GM21360 (cell line): ENCODE data around the gene CLMN.

Experiments
- ATAC-seq: cut with Tn5 transposase; IDR thresholded peaks from one replicate; pipeline ENCODE4 v1.9.1; 2021; ENCODE audit warnings: mild to moderate bottlenecking, moderate library complexity; ENCODE audit not compliant: unreplicated experiment

CLMN gene

DNA sequence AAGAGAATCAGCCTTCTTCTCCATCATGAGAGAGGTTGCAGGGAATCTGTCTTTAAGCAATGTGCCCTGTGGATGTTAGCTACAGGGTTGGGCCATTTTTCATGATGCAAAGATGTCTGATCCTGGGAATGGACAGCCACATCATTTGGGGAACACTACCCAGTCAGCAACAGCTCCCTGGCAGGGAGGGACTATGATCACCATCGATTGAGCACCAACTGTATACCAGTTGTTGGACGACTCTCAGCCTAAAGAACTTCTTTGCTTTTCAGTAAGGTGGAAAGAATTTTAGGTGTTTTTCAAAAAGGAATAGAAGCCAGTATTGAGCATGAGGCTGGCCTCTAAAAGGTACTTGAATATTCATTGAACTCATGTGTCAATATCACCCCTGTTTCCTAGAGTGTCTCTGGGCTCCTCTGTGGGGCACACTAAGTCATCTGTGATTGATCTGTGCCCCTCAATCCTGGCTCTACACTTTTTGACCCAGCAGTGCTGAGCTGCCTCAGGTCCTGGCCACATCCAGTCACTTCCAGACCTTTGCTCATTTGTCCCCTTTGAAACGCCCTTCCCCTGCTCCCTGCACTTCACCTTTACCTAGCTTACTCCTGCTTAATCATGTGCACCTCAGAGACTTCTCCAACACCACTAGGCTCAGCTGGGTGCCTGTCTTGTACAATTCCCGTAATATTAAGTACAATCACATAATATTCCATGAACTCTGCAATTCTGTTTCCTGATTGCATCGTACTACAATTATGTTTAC, 2.2 kb upstream of the CLMN start:
- ATAC-seq = no peak

- no peak for ATAC-seq
Measured at GRCh38 chr14:95320955-95321600, 1.4 kb upstream of the CLMN start.

DNA sequence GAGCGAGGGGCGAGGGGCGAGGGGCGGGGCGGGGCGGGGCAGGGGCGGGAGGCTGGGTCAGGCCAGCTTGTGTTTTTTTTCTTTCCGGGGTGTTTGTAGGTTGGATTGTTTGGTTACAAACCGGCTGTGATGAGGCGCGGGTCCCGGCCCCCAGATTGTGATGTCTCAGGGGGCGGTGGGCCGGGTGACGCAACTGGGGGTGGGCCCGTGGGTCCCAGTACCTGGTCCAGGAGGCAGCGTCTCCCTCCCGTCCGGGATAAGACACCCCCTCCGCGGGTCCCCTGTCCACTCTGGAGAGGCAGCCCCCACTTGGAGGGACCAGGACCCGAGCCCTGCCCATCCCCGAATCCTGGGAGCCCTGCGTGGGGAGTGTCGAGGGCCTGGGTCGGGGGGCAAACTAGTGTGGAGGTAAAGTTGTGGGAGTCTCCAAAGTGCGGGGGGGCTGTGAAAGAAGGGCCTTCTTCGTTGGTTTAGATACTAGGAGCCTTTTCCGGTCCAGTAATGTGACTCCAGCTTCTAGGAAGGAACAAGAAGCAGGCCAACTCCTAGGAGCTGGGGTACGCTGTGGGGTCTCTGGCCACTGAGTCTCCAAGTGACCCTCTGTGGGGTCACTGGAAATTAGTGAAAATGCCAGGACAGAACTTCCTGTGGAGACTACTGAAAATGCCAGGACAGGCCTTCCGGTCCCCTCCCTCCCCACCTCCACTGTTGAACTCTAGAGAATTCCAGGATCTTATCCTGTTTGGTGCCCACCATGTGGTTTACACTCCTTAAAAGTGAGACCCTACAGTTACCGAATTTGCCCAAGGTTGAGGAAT, 579 bp upstream of the CLMN start:
- ATAC-seq = peak; percentile 6

- ATAC-seq = no peak
Measured at GRCh38 chr14:95318399-95319311, 1.1 kb downstream of the CLMN start.

DNA sequence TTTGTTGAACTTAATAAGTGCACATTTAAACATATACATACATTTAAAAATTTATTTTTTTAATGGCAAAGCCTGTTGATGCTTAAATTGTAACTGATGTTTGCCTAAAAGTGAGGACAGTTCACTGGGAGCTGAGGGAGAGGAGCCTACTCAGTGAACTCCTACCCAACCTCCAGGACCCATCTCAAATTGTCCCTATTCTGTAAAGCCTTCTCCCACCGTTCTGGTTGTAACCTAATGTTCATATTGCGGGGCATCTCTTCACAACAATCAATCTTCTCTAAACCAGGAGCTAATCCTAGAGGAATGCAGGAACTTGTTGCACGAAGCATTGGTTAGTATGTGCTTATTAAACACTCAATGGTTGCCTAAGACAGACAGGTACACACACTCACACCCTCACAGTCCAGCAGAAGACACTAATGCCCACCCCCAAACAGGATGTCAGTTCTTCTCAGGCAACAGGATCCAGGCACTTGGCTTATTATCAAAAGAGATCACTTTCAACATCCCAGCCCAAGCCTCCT, 1.8 kb downstream of the CLMN start:
- ATAC-seq = no peak

DNA sequence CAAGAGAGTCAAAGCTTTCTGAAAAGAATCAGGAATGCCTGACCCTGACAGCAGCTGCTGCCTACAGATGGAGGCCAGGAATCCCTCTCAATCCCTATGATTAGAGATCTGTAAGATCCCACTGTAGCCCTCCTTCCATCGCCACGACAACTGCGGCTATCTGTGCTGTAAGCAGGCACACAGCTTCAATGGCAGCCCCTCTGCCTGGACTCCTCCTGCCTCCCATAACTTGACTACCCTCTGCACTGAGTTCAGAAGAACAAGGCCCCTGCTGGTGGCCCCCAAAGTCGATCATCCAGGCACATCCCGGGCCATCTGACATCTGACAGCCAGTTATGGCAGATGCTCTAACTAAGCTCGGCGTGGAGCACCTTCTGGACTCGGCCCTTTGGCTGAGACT, 2.9 kb downstream of the CLMN start:
- ATAC-seq = no peak

- no peak for ATAC-seq
Measured at GRCh38 chr14:95315579-95315978, 4.1 kb downstream of the CLMN start.

DNA sequence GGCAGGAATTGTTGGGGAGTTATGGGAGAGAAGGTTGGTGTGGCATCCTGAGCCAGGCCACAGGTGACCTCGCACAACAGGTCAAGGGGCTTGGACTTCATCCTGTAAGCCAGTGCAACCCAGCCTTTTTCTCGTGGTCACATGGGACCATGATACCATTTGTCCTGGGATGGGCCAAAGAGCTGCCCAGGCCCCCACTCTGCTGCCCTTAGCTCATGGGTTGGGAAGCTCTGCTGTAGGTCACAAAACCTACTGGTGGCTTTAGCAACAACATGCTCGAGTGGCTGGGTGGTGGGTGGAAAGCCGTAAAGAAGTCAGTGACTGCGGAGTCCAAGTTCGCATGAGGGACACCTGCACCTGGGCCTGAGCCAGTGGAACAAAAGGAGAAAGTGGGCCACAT, 4.6 kb downstream of the CLMN start:
- no peak for ATAC-seq

DNA sequence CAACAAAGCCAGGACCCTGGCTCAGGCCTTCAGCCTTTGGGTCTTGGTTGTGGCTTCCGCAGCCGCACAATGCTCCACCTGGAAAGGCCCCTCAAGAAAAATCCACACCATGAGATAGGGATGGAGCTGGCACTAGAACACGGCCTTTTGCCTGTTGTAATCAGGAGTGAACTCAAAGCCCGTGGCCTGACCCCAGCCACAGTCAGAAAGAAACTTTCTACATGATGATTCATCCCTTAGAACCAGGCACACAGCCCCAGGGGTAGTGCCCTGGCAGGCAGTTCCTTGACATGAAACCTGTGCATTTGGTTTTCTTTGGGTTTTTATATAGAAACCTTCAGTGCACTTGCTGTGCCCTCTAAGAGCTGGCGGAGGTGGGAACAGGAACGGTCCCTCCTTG, 5.1 kb downstream of the CLMN start:
- ATAC-seq = peak; percentile 58

DNA sequence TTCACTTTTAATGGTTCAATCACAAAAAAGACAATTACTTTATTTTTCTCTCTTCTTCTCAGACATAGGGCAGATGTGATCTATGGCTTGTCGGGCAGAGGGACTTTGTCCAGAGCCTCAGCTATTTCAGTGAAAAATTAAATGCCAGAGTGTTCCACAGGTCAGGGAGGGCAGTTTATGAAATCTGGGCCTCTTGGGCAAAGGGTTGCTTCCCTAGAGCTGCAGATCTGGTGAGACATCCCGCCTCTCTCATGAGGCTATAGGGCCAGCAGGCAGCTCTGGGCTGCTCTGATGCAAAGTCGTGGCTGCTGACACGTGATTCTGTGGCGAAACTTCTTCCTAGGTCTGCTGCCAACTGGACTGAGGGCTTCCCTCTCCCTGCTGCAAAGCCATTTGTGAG, 6.0 kb downstream of the CLMN start:
- ATAC-seq = no peak

- no peak for ATAC-seq
Measured at GRCh38 chr14:95313190-95313589, 6.5 kb downstream of the CLMN start.

GRCh38 chr14:95312311-95312710, 7.4 kb downstream of the CLMN start:
- ATAC-seq = no peak

DNA sequence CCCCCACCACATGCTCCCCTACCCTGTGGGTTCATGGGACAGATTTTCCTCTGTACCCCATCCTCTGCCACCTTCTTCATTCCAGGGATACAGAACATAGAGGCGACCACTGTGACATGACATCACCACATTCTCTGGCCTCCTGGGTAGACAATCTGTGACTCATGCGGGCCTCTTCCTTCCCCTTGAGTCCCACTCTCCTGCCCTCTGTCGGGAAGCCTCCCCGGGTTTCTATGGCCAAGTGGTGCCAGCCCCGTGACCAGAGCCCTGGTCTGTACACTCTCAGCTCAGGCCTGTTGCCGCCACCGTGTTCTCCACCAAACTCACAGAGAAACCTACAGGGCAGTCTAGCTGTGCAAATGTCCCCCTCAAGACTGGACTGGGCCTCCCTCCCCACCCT, 8.0 kb downstream of the CLMN start:
- ATAC-seq = no peak

DNA sequence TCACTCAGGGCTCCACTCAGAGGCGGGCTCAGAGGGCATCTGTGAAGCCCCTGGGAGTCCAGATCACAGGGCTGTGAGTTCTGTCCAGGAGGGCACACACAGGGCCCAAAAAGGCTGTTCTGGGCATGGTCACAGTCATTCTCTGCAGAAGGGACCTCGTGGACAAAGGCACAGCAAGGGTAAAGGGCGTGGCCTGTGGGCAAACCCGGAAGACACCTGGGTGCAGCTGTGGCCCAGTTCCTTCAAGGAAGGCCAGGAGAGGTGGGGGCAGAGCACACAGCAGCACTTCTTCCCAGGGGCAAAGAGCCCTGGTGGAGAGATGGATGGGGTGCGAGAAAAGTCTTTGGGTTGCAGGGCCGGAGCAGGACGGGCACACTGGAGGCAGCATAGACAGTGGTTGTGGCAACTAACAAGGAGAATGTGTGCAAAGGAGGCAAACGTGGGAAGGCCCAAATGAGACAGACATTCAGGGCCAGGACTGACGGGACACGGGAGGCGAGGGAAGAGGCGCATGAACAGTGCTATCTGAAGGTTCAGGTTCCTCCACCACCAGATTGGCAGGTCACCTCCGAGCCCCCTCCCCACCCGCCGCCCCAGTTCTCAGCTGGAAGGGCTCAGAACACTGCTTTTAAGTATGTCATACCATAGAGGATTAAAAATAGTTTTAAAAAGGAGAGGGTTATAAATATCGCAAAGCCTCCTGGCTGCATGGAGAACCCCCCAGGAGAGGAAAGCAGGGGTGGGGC, 8.9 kb downstream of the CLMN start:
- no peak for ATAC-seq

DNA sequence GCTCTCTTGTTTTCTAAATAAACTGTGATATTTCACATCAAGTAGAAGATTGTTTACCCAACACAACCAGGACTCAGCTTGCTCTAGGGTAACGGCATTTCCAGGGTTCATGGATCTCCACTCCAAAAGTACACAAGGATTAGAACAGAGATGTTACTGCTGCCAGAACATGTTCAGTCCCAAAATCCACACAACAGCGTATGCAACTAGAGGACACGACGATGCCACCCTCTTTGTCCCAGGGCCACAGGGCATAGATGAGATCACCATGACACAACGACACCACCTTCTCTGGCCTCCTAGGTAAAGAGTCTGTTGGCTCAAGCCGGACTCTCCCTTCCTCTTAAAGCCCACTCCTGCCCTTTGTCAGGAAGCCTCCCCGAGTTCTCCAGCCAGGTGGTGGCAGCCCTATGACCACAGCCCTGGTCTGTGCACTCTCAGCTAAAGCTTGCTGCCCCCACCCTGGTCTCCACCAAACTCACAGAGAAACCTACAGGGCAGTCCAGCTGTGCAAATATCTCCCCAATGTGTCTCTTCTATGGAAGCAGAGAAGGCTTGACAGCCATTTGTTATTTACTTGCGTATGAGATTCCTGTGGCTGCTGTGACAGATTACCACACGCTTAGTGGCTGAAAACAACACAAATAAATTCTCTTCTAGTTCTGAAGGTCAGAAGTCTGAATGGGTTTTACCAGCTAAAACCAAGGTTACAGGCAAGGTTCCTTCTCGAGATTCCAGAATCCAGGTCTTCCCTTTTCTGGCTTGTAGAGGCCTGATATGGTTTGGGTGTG, 10.3 kb downstream of the CLMN start:
- ATAC-seq = no peak

GRCh38 chr14:95308073-95308472, 11.6 kb downstream of the CLMN start:
- ATAC-seq = no peak

DNA sequence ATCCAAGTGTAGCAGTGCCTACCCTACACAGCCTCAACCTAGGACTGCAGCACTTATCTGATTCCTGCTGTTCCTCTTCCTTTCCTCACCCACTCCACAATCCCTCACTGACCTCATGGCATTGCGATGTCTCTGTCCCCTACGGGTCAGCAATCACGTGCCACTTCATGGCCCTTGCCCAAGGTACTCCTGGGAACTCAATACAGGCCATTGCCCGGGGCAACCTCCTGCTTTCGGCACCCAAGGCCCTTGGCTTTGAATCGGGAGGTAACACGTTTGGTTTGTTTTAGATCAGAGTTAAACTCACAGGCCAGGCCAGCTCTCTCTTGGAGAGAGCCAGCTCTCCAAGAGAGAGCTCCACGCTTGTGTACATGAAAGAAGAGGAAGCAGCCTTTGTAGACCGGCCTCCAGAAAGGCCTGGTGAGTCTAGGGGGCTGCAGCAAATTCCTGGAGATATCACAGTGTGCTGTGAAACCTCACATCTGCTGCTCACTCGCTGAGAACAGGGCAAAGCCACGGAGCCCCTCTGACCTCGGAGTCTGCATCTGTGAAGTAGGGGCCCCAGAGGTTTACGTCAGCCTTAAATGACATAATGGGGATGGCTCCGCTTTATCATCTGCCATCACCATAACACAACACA, 12.2 kb downstream of the CLMN start:
- ATAC-seq = no peak

GRCh38 chr14:95305940-95306339, 13.8 kb downstream of the CLMN start:
- no peak for ATAC-seq

DNA sequence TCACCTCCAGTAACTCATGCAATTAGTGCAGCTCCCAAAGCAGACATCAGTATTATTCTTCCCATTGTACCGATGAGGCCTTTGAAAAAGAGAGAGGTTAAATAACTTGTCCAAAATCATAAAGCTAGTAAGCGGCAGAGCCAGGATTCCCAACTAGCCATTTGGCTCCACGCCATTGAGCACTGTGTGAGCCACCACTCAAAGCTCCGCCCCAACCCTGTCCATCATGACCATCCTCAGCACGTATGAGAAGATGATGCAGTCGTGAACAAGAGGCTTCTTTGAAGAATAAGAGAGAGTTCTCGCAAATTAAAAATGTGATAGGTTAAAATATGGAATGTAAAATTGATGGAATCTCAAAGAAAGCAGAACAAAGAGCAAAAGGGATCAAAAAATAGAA, 14.6 kb downstream of the CLMN start:
- ATAC-seq = no peak
